Uterus (tissue), 4 donors: ENCODE results near the gene VEPH1. TPM values are rescaled to one million over a fixed set of nuclear protein-coding genes. Genes with fewer than 3 reads are reported as not detected.

ENCODE experiments used
- DNase-seq, 2 donors: peaks; one replicate each; pipeline ENCODE4 v3.0.0-alpha.2; 2019 to 2020
- H3K27ac ChIP-seq, 2 donors: fragments of 200-600 bp; sonication (generic); 1 replicate in 1 of 2; 2 replicates in 1 of 2; pipeline ENCODE4 v1.5.1; 2016 to 2018
- H3K27me3 ChIP-seq, 2 donors: fragments of 200-600 bp; sonication (generic); one replicate each; pipeline ENCODE4 v1.5.1; 2018 to 2019; ENCODE audit warnings: control low read depth in 1 of 2
- H3K36me3 ChIP-seq, 2 donors: fragments of 200-600 bp; sonication (generic); one replicate each; pipeline ENCODE4 v1.5.1; 2019; ENCODE audit warnings: control low read depth in 1 of 2
- H3K4me1 ChIP-seq, 2 donors: fragments of 200-600 bp; sonication (generic); one replicate each; pipeline ENCODE4 v1.5.1; 2018 to 2019; ENCODE audit warnings: control low read depth in 1 of 2
- H3K4me3 ChIP-seq, 2 donors: fragments of 200-600 bp; sonication (generic); 1 replicate in 1 of 2; 2 replicates in 1 of 2; pipeline ENCODE4 v1.5.1; 2018 to 2019; ENCODE audit warnings: mild to moderate bottlenecking in 1 of 2
- H3K9me3 ChIP-seq, 2 donors: fragments of 200-600 bp; sonication (generic); one replicate each; pipeline ENCODE4 v1.5.1; 2019; ENCODE audit warnings: control low read depth in 1 of 2
- CTCF ChIP-seq, 4 experiments: fragments of 200-600 bp in 2 of 4; fragments of 450-650 bp in 2 of 4; sonication (generic) in 2 of 4; IDR thresholded peaks; one replicate each; pipeline ENCODE4 v1.5.1; 2016 to 2019; ENCODE audit warnings: antibody characterized with exemption in 4 of 4, mild to moderate bottlenecking in 2 of 4, moderate library complexity in 1 of 4
- POLR2A ChIP-seq, 2 donors: fragments of 450-650 bp; IDR thresholded peaks; one replicate each; pipeline ENCODE4 v1.6.1; 2016; ENCODE audit warnings: antibody characterized with exemption in 2 of 2, mild to moderate bottlenecking in 1 of 2, moderate library complexity in 1 of 2
- intact Hi-C: fragments of 100-400 bp; cut with DNase I; formaldehyde crosslinking; loops from one replicate; pipeline ENCODE4 v1.15.1; 2023; ENCODE audit warnings: low total_unique reads
- total RNA-seq, 4 donors: library from RNA; depleted of rRNA in 3 of 4; stranded (reverse); fragments of >200 nt in 3 of 4; gene quantifications; one replicate each; pipeline versions ENCODE4 v1.1.0 to v1.2.4, GENCODE V29; 2014 to 2023
- donor health status: DM: yes; HTN: yes; CAD: no.

The VEPH1 gene
- total RNA-seq, 4 donors from 2014 or later, result 12.2 TPM; not detected in 3

DNA sequence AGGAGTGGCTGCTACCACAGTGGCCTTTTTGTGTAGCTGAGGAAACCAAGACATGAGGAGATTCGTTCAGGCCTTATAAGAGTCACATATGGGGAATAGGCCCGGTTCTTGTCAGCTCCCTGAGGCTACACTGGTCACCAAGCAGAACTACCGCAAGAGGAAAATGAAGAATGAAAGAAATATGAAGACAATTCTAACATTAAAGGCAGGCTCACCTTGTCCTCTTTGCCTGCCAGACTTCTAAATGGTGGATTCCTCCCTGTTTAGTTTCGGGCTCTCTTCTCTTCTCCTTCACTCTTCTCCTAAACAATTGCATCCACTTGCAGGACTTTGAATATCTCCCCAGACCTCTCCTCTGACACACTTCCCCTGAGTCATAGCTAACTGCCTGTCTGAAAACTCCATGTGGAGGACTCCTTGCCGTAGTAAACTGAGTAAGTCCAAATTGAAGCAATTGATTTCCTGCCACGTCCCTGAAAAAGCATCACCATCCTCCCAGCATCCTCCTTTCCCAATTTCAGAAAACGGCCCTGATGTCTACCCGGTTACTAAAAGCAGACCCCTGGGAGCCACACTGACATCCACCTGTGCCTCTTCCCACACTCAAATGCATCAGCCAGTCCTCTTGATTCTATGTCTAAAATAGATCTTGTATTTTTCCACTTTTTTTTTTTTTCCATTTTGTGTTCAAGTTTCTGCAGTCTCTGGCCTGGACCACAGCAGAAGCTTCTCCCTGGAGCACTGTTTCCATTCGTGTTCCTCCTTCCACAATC, 30.3 kb upstream of the VEPH1 start:
- H3K27me3 ChIP-seq, result no peaks in the 10 kb centered on the region
- H3K27ac ChIP-seq, result no peak overlapping the region
- DNase-seq, result no peak
- H3K4me3 ChIP-seq, result no peak overlapping the region
- intact Hi-C loops, result no loop called here
- H3K9me3 ChIP-seq, result no peaks in the 10 kb centered on the region
- no peak for TF ChIP-seq POLR2A (IDR thresholded peaks at IDR 0.05)
- no peak for TF ChIP-seq CTCF (IDR thresholded peaks at IDR 0.05)
- H3K4me1 ChIP-seq, result no peaks in the 10 kb centered on the region
- no peaks in the 10 kb centered on the region for H3K36me3 ChIP-seq

DNA sequence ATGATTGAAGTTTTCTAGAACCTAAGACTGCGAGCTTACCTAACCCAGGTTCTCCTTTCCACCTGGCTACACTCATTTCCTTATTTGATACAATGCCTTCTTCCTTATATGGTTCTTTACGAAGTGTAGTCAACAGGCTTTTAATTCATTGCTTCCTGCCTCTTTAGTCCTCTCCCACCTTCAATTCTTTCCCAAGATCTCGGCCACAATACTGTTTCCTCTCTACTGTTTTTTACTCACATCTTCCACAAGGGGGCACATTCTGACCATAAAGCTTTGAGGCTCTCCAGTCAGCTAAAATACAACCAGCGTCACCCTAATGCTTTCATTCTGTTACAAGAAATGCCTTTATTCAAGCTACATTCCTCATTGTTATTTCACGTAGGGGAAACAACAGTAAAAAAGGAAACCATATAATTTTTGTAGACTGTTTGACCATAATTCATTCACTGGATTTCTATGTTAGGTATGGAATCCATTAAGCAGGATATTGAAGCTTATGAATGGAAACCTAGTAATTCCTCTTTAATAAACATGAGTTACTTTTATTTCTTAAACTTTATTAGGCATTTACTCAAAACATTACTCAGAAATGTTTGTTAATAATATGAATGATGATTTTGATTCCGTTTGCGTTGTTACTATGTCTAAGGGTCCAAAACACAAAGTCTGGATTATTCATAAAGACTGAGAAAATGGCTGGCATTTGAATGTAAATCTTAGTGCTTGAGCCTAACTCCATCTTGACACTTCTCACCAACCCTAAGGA, 29.5 kb upstream of the VEPH1 start:
- intact Hi-C loops, result no loop called here
- H3K4me3 ChIP-seq, result no peak overlapping the region
- H3K9me3 ChIP-seq, result no peaks in the 10 kb centered on the region
- no peak for DNase-seq
- no peaks in the 10 kb centered on the region for H3K27me3 ChIP-seq
- H3K27ac ChIP-seq, result no peak overlapping the region
- no peaks in the 10 kb centered on the region for H3K36me3 ChIP-seq
- TF ChIP-seq POLR2A (IDR thresholded peaks at IDR 0.05) (no peak), CTCF (IDR thresholded peaks at IDR 0.05) (peak; percentile 47 to 70 (median 64))
- H3K4me1 ChIP-seq, result no peaks in the 10 kb centered on the region

- no peaks in the 10 kb centered on the region for H3K27me3 ChIP-seq
- no peaks in the 10 kb centered on the region for H3K9me3 ChIP-seq
- TF ChIP-seq CTCF (IDR thresholded peaks at IDR 0.05) (no peak), POLR2A (IDR thresholded peaks at IDR 0.05) (no peak)
- no peak for DNase-seq
- H3K36me3 ChIP-seq, result no peaks in the 10 kb centered on the region
- intact Hi-C loops, result no loop called here
- no peaks in the 10 kb centered on the region for H3K4me1 ChIP-seq
- no peak overlapping the region for H3K4me3 ChIP-seq
- no peak overlapping the region for H3K27ac ChIP-seq
Observed at GRCh38 chr3:157531771-157532170, 28.6 kb upstream of the VEPH1 start.

- Histone ChIP-seq H3K27me3 (no peaks in the 10 kb centered on the region), H3K27ac (no peak overlapping the region), H3K36me3 (no peaks in the 10 kb centered on the region), H3K4me3 (no peak overlapping the region), H3K9me3 (no peaks in the 10 kb centered on the region), H3K4me1 (no peaks in the 10 kb centered on the region)
- TF ChIP-seq CTCF (IDR thresholded peaks at IDR 0.05) (no peak), POLR2A (IDR thresholded peaks at IDR 0.05) (no peak)
- DNase-seq, result no peak
- intact Hi-C loops, result no loop called here
Observed at GRCh38 chr3:157531301-157531660, 28.1 kb upstream of the VEPH1 start.

GRCh38 chr3:157530637-157531300, 27.6 kb upstream of the VEPH1 start:
- intact Hi-C loops, result no loop called here
- Histone ChIP-seq H3K27ac (no peak overlapping the region), H3K36me3 (no peaks in the 10 kb centered on the region), H3K4me1 (no peaks in the 10 kb centered on the region), H3K4me3 (no peak overlapping the region), H3K27me3 (no peaks in the 10 kb centered on the region), H3K9me3 (no peaks in the 10 kb centered on the region)
- no peak for DNase-seq
- TF ChIP-seq POLR2A (IDR thresholded peaks at IDR 0.05), result no peak
- no peak for TF ChIP-seq CTCF (IDR thresholded peaks at IDR 0.05)
